ENCODE results near the gene ZNF177.

Gene ZNF177

DNA sequence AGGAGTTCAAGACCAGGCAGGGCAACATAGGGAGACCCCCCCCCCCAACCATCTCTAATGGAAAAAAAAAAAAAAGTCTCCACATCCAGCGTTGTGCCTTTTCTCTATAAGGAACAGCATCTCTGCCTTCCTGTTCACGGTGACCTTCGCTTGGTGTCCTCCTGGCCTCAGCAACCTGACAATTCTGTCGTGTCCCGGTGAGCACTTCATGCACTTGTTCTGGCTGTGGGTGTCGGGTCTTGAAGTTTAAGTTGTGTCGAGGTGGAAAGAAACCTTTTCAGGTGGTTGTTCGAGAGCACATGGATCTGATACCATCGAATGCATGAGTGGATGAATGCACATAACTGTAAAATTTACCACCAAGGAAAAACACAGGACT, 38.2 kb upstream of the ZNF177 start:
- TF ChIP-seq MYC (IDR thresholded peaks at IDR 0.05; ENCODE audit: low read depth, low read length) (no peak), MAX (IDR thresholded peaks at IDR 0.05; ENCODE audit: low read depth, low read length) (peak; percentile 68; the same call in 1 of the 2 replicates)
- DNase-seq (ENCODE audit: low read depth), result no peak
- peak overlapping the region; percentile 83 for H3K4me3 ChIP-seq (ENCODE audit: low read depth, low read length)

DNA sequence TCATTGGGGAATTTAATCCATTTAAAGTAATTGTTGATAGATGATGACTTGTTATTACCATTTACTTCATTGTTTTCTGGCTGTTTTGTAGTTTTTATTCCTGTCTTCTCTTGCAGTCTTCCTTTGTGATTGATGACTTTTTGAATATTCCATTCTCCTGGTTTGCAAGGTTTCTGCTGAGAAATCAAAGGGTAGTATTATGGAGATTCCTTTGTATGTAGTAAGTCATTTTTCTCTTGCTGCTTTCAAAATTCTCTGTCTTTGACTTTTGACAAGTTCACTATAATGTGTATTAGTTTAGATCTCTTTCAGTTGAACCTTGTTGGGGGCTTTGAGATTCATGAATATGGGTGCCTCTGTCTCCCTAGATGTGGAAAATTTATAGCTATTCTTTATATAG, 32.8 kb upstream of the ZNF177 start:
- TF ChIP-seq MYC (IDR thresholded peaks at IDR 0.05; ENCODE audit: low read depth, low read length) (no peak), CTCF (IDR thresholded peaks at IDR 0.05; ENCODE audit: low read depth, low read length) (no peak), MAX (IDR thresholded peaks at IDR 0.05; ENCODE audit: low read depth, low read length) (no peak), POLR2A (IDR thresholded peaks at IDR 0.05; ENCODE audit: extremely low read depth, insufficient read length) (no peak)
- no peak for DNase-seq (ENCODE audit: low read depth)
- no peak overlapping the region for H3K4me3 ChIP-seq (ENCODE audit: low read depth, low read length)

DNA sequence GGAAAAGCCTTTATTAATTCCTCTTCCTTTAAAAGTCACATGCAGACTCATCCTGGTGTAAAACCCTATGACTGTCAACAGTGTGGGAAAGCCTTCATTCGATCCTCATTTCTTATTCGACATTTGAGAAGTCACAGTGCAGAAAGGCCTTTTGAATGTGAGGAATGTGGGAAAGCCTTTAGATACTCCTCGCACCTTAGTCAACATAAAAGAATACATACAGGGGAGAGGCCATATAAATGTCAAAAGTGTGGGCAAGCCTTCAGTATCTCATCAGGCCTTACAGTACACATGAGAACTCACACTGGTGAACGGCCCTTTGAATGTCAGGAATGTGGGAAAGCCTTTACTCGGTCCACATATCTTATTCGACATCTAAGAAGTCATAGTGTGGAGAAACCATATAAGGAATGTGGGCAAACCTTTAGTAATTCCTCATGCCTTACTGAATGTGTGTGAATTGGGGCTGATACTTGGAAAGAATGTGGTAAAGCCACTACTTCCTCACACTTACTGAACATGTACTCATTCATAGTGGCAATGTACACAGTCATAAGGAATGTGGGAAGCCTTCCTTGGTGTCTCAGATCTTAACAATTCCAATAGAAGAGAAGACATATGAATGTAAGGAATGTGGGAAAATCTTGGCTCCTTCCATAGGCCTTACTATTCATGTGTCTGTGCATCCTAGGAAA, 20.1 kb upstream of the ZNF177 start:
- DNase-seq (ENCODE audit: low read depth), result peak; percentile 18
- TF ChIP-seq POLR2A (IDR thresholded peaks at IDR 0.05; ENCODE audit: extremely low read depth, insufficient read length) (no peak), MAX (IDR thresholded peaks at IDR 0.05; ENCODE audit: low read depth, low read length) (no peak), CTCF (IDR thresholded peaks at IDR 0.05; ENCODE audit: low read depth, low read length) (no peak), MYC (IDR thresholded peaks at IDR 0.05; ENCODE audit: low read depth, low read length) (no peak)
- H3K4me3 ChIP-seq (ENCODE audit: low read depth, low read length), result no peak overlapping the region

- DNase-seq (ENCODE audit: low read depth), result no peak
- no peak overlapping the region for H3K4me3 ChIP-seq (ENCODE audit: low read depth, low read length)
- TF ChIP-seq MYC (IDR thresholded peaks at IDR 0.05; ENCODE audit: low read depth, low read length), result no peak
- no peak for TF ChIP-seq CTCF (IDR thresholded peaks at IDR 0.05; ENCODE audit: low read depth, low read length)
- no peak for TF ChIP-seq POLR2A (IDR thresholded peaks at IDR 0.05; ENCODE audit: extremely low read depth, insufficient read length)
- TF ChIP-seq MAX (IDR thresholded peaks at IDR 0.05; ENCODE audit: low read depth, low read length), result no peak
Measured at GRCh38 chr19:9345005-9345404, 17.8 kb upstream of the ZNF177 start.

DNA sequence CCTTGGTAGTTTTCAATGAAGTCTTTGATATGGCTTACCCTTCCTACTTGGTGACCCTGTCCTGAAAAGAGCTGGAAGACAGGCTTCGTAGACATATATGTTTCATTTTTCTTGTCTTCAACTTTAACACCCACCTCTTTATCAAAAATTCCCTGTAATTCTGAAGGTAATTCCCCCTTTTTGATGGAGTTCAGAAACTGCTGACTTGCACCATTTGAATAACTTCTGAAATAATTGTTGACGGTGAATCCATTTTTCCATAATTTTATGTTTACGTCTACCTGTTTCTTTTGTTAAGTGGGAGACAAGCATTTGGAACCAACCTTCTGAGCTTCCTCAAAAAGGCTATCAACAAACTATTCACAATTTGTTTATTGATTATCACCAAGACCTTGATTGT, 14.6 kb upstream of the ZNF177 start:
- no peak for TF ChIP-seq POLR2A (IDR thresholded peaks at IDR 0.05; ENCODE audit: extremely low read depth, insufficient read length)
- no peak for TF ChIP-seq MYC (IDR thresholded peaks at IDR 0.05; ENCODE audit: low read depth, low read length)
- TF ChIP-seq MAX (IDR thresholded peaks at IDR 0.05; ENCODE audit: low read depth, low read length), result no peak
- TF ChIP-seq CTCF (IDR thresholded peaks at IDR 0.05; ENCODE audit: low read depth, low read length), result no peak
- DNase-seq (ENCODE audit: low read depth), result no peak
- no peak overlapping the region for H3K4me3 ChIP-seq (ENCODE audit: low read depth, low read length)

GRCh38 chr19:9348671-9349070, 14.1 kb upstream of the ZNF177 start:
- TF ChIP-seq CTCF (IDR thresholded peaks at IDR 0.05; ENCODE audit: low read depth, low read length) (no peak), POLR2A (IDR thresholded peaks at IDR 0.05; ENCODE audit: extremely low read depth, insufficient read length) (no peak), MAX (IDR thresholded peaks at IDR 0.05; ENCODE audit: low read depth, low read length) (no peak), MYC (IDR thresholded peaks at IDR 0.05; ENCODE audit: low read depth, low read length) (no peak)
- H3K4me3 ChIP-seq (ENCODE audit: low read depth, low read length), result no peak overlapping the region
- no peak for DNase-seq (ENCODE audit: low read depth)
